ENCODE measurements around the gene ZNF398. TPM values are rescaled to one million over a fixed set of nuclear protein-coding genes. Genes with fewer than 3 reads are reported as not detected.
A peak's percentile ranks its signal among the peaks of the same experiment; 100 is the strongest.

ZNF398 gene
- total and polyA plus RNA-seq, 2 of the 13 experiments (the other 11 are each of a cell fraction or from before 2014, with no cell fraction given): 3.0 to 8.9 TPM

DNA sequence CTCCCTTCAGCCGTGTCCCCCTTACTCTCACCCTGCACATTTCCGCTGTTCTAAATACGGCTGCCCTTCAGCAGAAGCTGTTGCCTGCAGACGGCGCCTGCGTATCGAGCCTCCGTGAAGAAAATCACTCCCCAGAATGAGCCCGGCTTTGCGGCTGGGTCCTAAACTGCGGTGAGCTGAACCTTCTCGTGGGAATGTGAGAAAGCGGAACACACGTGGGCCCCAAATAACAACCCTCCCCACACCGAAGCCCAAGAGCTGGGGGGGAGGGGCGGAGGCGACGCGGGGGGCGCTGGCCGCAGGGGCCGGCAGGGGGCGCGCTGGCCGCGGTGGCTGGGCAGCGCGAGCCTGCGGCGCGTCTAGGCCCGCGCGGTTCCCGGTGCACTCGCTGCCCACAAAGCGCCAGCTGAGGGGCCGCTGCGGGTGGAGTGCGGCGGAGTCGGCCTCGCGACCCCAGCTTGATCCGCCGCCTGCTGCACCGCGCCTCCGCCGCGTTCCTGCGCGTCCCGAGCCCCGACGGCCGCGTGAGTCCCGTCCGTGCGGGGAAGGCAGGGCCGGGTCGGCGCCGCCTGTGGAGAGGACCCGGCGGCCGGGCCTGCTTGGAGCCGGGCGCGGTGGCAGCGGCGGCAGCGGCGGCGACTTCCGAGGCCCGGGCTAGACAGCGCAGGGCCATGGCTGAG lies at the start of gene ZNF398 (continued):
- TF ChIP-seq, protein P1, sequence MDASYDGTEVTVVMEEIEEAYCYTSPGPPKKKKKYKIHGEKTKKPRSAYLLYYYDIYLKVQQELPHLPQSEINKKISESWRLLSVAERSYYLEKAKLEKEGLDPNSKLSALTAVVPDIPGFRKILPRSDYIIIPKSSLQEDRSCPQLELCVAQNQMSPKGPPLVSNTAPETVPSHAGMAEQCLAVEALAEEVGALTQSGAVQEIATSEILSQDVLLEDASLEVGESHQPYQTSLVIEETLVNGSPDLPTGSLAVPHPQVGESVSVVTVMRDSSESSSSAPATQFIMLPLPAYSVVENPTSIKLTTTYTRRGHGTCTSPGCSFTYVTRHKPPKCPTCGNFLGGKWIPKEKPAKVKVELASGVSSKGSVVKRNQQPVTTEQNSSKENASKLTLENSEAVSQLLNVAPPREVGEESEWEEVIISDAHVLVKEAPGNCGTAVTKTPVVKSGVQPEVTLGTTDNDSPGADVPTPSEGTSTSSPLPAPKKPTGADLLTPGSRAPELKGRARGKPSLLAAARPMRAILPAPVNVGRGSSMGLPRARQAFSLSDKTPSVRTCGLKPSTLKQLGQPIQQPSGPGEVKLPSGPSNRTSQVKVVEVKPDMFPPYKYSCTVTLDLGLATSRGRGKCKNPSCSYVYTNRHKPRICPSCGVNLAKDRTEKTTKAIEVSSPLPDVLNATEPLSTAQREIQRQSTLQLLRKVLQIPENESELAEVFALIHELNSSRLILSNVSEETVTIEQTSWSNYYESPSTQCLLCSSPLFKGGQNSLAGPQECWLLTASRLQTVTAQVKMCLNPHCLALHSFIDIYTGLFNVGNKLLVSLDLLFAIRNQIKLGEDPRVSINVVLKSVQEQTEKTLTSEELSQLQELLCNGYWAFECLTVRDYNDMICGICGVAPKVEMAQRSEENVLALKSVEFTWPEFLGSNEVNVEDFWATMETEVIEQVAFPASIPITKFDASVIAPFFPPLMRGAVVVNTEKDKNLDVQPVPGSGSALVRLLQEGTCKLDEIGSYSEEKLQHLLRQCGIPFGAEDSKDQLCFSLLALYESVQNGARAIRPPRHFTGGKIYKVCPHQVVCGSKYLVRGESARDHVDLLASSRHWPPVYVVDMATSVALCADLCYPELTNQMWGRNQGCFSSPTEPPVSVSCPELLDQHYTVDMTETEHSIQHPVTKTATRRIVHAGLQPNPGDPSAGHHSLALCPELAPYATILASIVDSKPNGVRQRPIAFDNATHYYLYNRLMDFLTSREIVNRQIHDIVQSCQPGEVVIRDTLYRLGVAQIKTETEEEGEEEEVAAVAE (CRISPR knock-in tag; IDR thresholded peaks at IDR 0.05; ENCODE audit: borderline replicate concordance): no peak
- TF ChIP-seq FLYWCH1 (CRISPR knock-in tag; IDR thresholded peaks at IDR 0.05) (no peak), ZNF749 (CRISPR knock-in tag; IDR thresholded peaks at IDR 0.05; ENCODE audit: borderline replicate concordance) (no peak), ZFP90 (CRISPR knock-in tag; IDR thresholded peaks at IDR 0.05; ENCODE audit: borderline replicate concordance) (peak; percentile 13; the same call in 1 of the 2 replicates), ZSCAN25 (CRISPR knock-in tag; IDR thresholded peaks at IDR 0.05) (no peak), ZNF441 (CRISPR knock-in tag; IDR thresholded peaks at IDR 0.05; ENCODE audit: borderline replicate concordance) (0 out of 2 replicates have a peak, but pooled peaks have one; percentile 63)
- TF ChIP-seq, protein P2, sequence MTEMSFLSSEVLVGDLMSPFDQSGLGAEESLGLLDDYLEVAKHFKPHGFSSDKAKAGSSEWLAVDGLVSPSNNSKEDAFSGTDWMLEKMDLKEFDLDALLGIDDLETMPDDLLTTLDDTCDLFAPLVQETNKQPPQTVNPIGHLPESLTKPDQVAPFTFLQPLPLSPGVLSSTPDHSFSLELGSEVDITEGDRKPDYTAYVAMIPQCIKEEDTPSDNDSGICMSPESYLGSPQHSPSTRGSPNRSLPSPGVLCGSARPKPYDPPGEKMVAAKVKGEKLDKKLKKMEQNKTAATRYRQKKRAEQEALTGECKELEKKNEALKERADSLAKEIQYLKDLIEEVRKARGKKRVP (CRISPR knock-in tag; IDR thresholded peaks at IDR 0.05): peak in 1 of 2 experiments; percentile 42; a peak in 1 of 4 replicates
- TF ChIP-seq, protein P3, sequence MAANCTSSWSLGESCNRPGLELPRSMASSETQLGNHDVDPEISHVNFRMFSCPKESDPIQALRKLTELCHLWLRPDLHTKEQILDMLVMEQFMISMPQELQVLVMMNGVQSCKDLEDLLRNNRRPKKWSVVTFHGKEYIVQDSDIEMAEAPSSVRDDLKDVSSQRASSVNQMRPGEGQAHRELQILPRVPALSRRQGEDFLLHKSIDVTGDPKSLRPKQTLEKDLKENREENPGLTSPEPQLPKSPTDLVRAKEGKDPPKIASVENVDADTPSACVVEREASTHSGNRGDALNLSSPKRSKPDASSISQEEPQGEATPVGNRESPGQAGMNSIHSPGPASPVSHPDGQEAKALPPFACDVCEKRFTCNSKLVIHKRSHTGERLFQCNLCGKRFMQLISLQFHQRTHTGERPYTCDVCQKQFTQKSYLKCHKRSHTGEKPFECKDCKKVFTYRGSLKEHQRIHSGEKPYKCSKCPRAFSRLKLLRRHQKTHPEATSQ (CRISPR knock-in tag; IDR thresholded peaks at IDR 0.05; ENCODE audit: borderline replicate concordance): 0 out of 2 replicates have a peak, but pooled peaks have one; percentile 55
- TF ChIP-seq, protein P4, sequence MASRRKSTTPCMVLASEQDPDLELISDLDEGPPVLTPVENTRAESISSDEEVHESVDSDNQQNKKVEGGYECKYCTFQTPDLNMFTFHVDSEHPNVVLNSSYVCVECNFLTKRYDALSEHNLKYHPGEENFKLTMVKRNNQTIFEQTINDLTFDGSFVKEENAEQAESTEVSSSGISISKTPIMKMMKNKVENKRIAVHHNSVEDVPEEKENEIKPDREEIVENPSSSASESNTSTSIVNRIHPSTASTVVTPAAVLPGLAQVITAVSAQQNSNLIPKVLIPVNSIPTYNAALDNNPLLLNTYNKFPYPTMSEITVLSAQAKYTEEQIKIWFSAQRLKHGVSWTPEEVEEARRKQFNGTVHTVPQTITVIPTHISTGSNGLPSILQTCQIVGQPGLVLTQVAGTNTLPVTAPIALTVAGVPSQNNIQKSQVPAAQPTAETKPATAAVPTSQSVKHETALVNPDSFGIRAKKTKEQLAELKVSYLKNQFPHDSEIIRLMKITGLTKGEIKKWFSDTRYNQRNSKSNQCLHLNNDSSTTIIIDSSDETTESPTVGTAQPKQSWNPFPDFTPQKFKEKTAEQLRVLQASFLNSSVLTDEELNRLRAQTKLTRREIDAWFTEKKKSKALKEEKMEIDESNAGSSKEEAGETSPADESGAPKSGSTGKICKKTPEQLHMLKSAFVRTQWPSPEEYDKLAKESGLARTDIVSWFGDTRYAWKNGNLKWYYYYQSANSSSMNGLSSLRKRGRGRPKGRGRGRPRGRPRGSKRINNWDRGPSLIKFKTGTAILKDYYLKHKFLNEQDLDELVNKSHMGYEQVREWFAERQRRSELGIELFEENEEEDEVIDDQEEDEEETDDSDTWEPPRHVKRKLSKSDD (CRISPR knock-in tag; IDR thresholded peaks at IDR 0.05; ENCODE audit: low read depth): 0 out of 2 replicates have a peak, but pooled peaks have one; percentile 24
- TF ChIP-seq, protein P5, sequence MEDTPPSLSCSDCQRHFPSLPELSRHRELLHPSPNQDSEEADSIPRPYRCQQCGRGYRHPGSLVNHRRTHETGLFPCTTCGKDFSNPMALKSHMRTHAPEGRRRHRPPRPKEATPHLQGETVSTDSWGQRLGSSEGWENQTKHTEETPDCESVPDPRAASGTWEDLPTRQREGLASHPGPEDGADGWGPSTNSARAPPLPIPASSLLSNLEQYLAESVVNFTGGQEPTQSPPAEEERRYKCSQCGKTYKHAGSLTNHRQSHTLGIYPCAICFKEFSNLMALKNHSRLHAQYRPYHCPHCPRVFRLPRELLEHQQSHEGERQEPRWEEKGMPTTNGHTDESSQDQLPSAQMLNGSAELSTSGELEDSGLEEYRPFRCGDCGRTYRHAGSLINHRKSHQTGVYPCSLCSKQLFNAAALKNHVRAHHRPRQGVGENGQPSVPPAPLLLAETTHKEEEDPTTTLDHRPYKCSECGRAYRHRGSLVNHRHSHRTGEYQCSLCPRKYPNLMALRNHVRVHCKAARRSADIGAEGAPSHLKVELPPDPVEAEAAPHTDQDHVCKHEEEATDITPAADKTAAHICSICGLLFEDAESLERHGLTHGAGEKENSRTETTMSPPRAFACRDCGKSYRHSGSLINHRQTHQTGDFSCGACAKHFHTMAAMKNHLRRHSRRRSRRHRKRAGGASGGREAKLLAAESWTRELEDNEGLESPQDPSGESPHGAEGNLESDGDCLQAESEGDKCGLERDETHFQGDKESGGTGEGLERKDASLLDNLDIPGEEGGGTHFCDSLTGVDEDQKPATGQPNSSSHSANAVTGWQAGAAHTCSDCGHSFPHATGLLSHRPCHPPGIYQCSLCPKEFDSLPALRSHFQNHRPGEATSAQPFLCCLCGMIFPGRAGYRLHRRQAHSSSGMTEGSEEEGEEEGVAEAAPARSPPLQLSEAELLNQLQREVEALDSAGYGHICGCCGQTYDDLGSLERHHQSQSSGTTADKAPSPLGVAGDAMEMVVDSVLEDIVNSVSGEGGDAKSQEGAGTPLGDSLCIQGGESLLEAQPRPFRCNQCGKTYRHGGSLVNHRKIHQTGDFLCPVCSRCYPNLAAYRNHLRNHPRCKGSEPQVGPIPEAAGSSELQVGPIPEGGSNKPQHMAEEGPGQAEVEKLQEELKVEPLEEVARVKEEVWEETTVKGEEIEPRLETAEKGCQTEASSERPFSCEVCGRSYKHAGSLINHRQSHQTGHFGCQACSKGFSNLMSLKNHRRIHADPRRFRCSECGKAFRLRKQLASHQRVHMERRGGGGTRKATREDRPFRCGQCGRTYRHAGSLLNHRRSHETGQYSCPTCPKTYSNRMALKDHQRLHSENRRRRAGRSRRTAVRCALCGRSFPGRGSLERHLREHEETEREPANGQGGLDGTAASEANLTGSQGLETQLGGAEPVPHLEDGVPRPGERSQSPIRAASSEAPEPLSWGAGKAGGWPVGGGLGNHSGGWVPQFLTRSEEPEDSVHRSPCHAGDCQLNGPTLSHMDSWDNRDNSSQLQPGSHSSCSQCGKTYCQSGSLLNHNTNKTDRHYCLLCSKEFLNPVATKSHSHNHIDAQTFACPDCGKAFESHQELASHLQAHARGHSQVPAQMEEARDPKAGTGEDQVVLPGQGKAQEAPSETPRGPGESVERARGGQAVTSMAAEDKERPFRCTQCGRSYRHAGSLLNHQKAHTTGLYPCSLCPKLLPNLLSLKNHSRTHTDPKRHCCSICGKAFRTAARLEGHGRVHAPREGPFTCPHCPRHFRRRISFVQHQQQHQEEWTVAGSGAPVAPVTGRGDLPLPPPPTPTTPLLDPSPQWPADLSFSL (CRISPR knock-in tag; IDR thresholded peaks at IDR 0.05): no peak
